Smooth muscle cell (in vitro differentiated cells): Measurements from ENCODE around the gene MND1. TPM values are rescaled to one million over a fixed set of nuclear protein-coding genes. Genes with fewer than 3 reads are reported as not detected.

Source experiments
- DNase-seq: peaks from one replicate; lab custom pipeline; 2025; ENCODE audit not compliant: unreplicated experiment; lab: John Stamatoyannopoulos, UW
- H2AFZ ChIP-seq: fragments of 200-600 bp; sonication (generic); 2 replicates; pipeline ENCODE4 v1.6.0; 2016; ENCODE audit warnings: antibody characterized with exemption, low read depth, mild to moderate bottlenecking
- H3F3A ChIP-seq: fragments of 200-600 bp; sonication (generic); 2 replicates; pipeline ENCODE4 v1.6.0; 2017; ENCODE audit warnings: antibody characterized with exemption, low read depth
- H3K27ac ChIP-seq: fragments of 200-600 bp; sonication (generic); 2 replicates; pipeline ENCODE4 v1.5.1; 2016; ENCODE audit warnings: low read depth, mild to moderate bottlenecking
- H3K27me3 ChIP-seq: fragments of 200-600 bp; sonication (generic); 2 replicates; pipeline ENCODE4 v1.6.1; 2016; ENCODE audit warnings: low read depth, mild to moderate bottlenecking
- H3K36me3 ChIP-seq: fragments of 200-600 bp; sonication (generic); 2 replicates; pipeline ENCODE4 v1.5.1; 2016; ENCODE audit warnings: low read depth
- H3K4me1 ChIP-seq: fragments of 200-600 bp; sonication (generic); 2 replicates; pipeline ENCODE4 v1.5.1; 2016; ENCODE audit warnings: low read depth
- H3K4me2 ChIP-seq: fragments of 200-600 bp; sonication (generic); 2 replicates; pipeline ENCODE4 v1.6.0; 2016; ENCODE audit warnings: mild to moderate bottlenecking
- H3K4me3 ChIP-seq: fragments of 200-600 bp; sonication (generic); 2 replicates; pipeline ENCODE4 v1.5.1; 2016; ENCODE audit warnings: mild to moderate bottlenecking
- H3K79me2 ChIP-seq: fragments of 200-600 bp; sonication (generic); 2 replicates; pipeline ENCODE4 v1.6.0; 2016; ENCODE audit warnings: low read depth, mild to moderate bottlenecking
- H3K9ac ChIP-seq: fragments of 200-600 bp; sonication (generic); 2 replicates; pipeline ENCODE4 v1.6.0; 2016; ENCODE audit warnings: low read depth
- H3K9me3 ChIP-seq: fragments of 200-600 bp; sonication (generic); replicated peaks from 2 replicates; pipeline ENCODE4 v1.5.1; 2016; ENCODE audit warnings: low read depth
- H4K20me1 ChIP-seq: fragments of 200-600 bp; sonication (generic); 2 replicates; pipeline ENCODE4 v1.6.0; 2016; ENCODE audit warnings: low read depth
- CTCF ChIP-seq: fragments of 200-600 bp; sonication (generic); IDR thresholded peaks from 2 replicates; pipeline ENCODE4 v1.5.1; 2017; ENCODE audit warnings: borderline replicate concordance, mild to moderate bottlenecking, antibody characterized with exemption; ENCODE audit not compliant: insufficient read depth, poor library complexity, severe bottlenecking
- WGBS: methylation state at CpG from one replicate; pipeline ENCODE4 v1.1.7; 2016; ENCODE audit warnings: low lambda C conversion rate; 5-methylcytosine and 5-hydroxymethylcytosine counted together
- polyA plus RNA-seq: library from polyadenylated mRNA; unstranded; fragments of >200 nt; fragmentation: Nextera tagmentation; extraction: Ambion mirVana; gene quantifications from 2 replicates; pipeline ENCODE4 v1.2.1, GENCODE V29; 2016
- total RNA-seq: library from RNA; depleted of rRNA; stranded (reverse); fragments of >200 nt; gene quantifications from 2 replicates; pipeline ENCODE4 v1.2.3, GENCODE V29; 2014

The MND1 gene
- total and polyA plus RNA-seq, 2 experiments from 2014 or later, result 1.7 to 3.1 TPM

GRCh38 chr4:153375303-153375702 lies 30.8 kb downstream of the MND1 start:
- Histone ChIP-seq H3K36me3 (no peaks in the 10 kb centered on the region), H3K4me3 (no peak overlapping the region), H3K4me2 (peak overlapping the region; percentile 2), H3K27ac (no peak overlapping the region), H2AFZ (no peak overlapping the region), H4K20me1 (no peaks in the 10 kb centered on the region), H3K9ac (no peak overlapping the region), H3K9me3 (peaks cover 6% of the 10 kb centered on the region), H3F3A (peaks cover 5% of the 10 kb centered on the region), H3K27me3 (no peaks in the 10 kb centered on the region), H3K79me2 (no peaks in the 10 kb centered on the region), H3K4me1 (no peaks in the 10 kb centered on the region)
- no peak for DNase-seq
- no peak for TF ChIP-seq CTCF
- 86% methylated on average over 1 of the region's 1 CpG for WGBS

GRCh38 chr4:153383131-153383530 lies 38.6 kb downstream of the MND1 start:
- H3K4me2 ChIP-seq, result no peak overlapping the region
- DNase-seq, result no peak
- H4K20me1 ChIP-seq, result no peaks in the 10 kb centered on the region
- H3K9ac ChIP-seq, result no peak overlapping the region
- no peaks in the 10 kb centered on the region for H3K27me3 ChIP-seq
- no peaks in the 10 kb centered on the region for H3K9me3 ChIP-seq
- WGBS, result 87% methylated on average over 4 of the region's 4 CpGs
- H3F3A ChIP-seq, result no peaks in the 10 kb centered on the region
- H3K27ac ChIP-seq, result no peak overlapping the region
- H3K36me3 ChIP-seq, result no peaks in the 10 kb centered on the region
- no peaks in the 10 kb centered on the region for H3K4me1 ChIP-seq
- no peak for TF ChIP-seq CTCF
- no peaks in the 10 kb centered on the region for H3K79me2 ChIP-seq
- no peak overlapping the region for H3K4me3 ChIP-seq
- H2AFZ ChIP-seq, result no peak overlapping the region

GRCh38 chr4:153384160-153384559 lies 39.7 kb downstream of the MND1 start:
- no peaks in the 10 kb centered on the region for H3F3A ChIP-seq
- H3K4me1 ChIP-seq, result no peaks in the 10 kb centered on the region
- no peaks in the 10 kb centered on the region for H3K27me3 ChIP-seq
- H3K9me3 ChIP-seq, result no peaks in the 10 kb centered on the region
- no peak overlapping the region for H3K9ac ChIP-seq
- no peak overlapping the region for H3K4me3 ChIP-seq
- no peak overlapping the region for H3K27ac ChIP-seq
- H3K4me2 ChIP-seq, result no peak overlapping the region
- TF ChIP-seq CTCF, result no peak
- no peaks in the 10 kb centered on the region for H3K79me2 ChIP-seq
- no peak overlapping the region for H2AFZ ChIP-seq
- H4K20me1 ChIP-seq, result no peaks in the 10 kb centered on the region
- no peak for DNase-seq
- 94% methylated on average over 1 of the region's 1 CpG for WGBS
- no peaks in the 10 kb centered on the region for H3K36me3 ChIP-seq

GRCh38 chr4:153385784-153386183 lies 41.3 kb downstream of the MND1 start:
- 96% methylated on average over 2 of the region's 2 CpGs for WGBS
- H3K4me1 ChIP-seq, result no peaks in the 10 kb centered on the region
- no peak overlapping the region for H3K27ac ChIP-seq
- H3K4me2 ChIP-seq, result no peak overlapping the region
- H3K79me2 ChIP-seq, result no peaks in the 10 kb centered on the region
- TF ChIP-seq CTCF, result no peak
- no peaks in the 10 kb centered on the region for H3K27me3 ChIP-seq
- H3F3A ChIP-seq, result no peaks in the 10 kb centered on the region
- no peaks in the 10 kb centered on the region for H4K20me1 ChIP-seq
- H3K9me3 ChIP-seq, result no peaks in the 10 kb centered on the region
- no peaks in the 10 kb centered on the region for H3K36me3 ChIP-seq
- no peak overlapping the region for H2AFZ ChIP-seq
- no peak overlapping the region for H3K9ac ChIP-seq
- H3K4me3 ChIP-seq, result no peak overlapping the region
- no peak for DNase-seq
